ENCODE data around the gene CCSER1. TPM values are rescaled to one million over a fixed set of nuclear protein-coding genes. Genes with fewer than 3 reads are reported as not detected.
"Not testable (repeated sequence)": the region's sequence is repeated elsewhere in the genome, so short reads cannot be mapped to it uniquely, and the experiment has no call there.

The CCSER1 gene
- total RNA-seq, 4 donors from 2014 or later = 3.2 to 17.3 (median 10.2) TPM

DNA sequence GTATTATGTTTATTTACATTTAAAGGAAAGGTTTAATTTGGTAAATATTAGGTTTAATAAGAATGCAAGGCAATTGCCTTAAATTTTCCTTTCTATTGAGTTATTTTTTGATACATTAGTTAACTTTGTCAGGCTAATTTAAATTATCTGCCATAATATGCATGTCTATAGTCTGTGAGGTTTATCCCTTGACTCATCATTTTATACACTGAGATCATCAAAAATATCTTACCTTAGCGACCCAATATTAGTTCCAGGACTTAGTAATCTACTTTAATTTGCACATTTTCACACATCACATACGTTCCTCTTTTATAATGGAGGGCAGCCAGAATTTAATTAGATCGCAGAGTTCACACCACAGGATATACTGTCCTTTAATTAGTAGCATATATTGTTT is 1177.1 kb downstream of the CCSER1 start:
- ATAC-seq (ENCODE audit: low FRiP score) (no peak), DNase-seq (ENCODE audit: low spot score) (no peak)
- TF ChIP-seq, protein P1, sequence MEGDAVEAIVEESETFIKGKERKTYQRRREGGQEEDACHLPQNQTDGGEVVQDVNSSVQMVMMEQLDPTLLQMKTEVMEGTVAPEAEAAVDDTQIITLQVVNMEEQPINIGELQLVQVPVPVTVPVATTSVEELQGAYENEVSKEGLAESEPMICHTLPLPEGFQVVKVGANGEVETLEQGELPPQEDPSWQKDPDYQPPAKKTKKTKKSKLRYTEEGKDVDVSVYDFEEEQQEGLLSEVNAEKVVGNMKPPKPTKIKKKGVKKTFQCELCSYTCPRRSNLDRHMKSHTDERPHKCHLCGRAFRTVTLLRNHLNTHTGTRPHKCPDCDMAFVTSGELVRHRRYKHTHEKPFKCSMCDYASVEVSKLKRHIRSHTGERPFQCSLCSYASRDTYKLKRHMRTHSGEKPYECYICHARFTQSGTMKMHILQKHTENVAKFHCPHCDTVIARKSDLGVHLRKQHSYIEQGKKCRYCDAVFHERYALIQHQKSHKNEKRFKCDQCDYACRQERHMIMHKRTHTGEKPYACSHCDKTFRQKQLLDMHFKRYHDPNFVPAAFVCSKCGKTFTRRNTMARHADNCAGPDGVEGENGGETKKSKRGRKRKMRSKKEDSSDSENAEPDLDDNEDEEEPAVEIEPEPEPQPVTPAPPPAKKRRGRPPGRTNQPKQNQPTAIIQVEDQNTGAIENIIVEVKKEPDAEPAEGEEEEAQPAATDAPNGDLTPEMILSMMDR (IDR thresholded peaks at IDR 0.05) = no peak

DNA sequence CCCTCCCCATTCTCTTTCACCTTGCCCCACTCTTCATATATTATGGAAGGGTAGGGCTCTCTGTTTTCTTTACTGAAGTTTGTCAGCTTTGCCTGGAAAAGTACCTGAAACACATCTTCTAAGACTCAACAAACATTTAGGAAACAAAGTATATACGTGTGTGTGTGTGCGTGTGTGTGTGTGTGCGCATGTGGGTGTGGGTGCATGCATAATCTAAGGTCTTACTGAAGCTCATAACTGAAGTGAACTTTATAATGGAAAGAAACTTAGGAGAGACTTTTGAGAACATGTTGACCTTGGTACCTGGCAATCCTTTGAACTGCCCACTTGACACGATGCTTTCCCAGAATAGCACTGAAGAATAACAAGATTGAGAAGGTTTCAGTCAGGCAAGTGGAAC is 1190.2 kb downstream of the CCSER1 start:
- no peak for DNase-seq (ENCODE audit: low spot score)
- no peak for ATAC-seq (ENCODE audit: low FRiP score)
- TF ChIP-seq, protein P1 (IDR thresholded peaks at IDR 0.05) = no peak

DNA sequence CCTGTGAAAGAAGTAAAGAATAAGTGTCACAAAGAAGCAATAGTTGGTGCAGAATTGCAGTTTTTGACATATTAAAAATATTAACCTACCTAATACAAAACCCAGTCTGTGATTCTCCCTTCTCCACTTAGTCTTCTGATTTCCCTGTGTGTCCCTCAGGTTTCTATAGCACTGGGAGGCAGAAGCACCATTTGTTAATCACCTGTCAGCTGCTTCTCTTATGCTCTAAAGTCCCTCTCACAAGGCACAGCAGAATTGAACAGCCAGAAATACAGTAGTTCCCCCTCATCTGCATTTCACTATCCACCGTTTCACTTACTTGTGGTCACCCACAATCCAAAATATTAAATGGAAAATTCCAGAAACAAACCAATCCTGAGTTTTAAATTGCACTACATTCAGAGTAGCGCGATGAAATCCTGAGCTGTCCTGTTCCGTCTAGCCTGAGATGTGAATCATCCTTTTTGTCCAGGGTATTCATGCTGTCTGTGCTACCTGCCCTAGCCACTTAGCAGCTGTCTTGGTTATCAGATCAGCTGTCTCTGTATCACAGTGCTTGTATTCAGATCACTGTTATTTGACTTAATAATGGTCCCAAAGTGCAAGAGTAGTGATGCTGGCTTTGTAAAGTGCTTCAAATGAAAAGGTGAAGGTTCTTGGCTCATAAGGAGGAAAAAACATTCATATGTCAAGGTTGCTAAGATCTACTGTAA is 1192.5 kb downstream of the CCSER1 start:
- DNase-seq (ENCODE audit: low spot score) (no peak), ATAC-seq (ENCODE audit: low FRiP score) (no peak)
- TF ChIP-seq, protein P1 (IDR thresholded peaks at IDR 0.05) = no peak

DNA sequence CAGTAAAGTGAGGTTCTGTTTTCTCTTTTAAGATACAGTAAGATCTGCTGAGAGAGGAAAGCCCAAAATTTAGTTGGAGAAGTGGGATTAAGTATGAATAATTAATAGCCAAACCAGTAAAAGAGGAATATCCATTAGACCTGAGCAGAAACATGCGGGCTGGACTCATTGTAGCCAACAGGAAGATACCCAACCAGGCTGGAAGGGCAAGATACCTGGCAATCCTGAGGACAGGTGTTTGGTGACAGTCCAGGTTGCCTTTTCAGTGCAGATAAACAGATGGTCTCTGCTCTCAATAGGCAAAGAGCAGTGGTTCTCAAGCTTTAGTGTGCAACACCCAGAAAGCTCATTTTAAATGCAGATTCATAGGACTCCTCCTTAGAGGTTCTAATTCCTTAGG is 1195.8 kb downstream of the CCSER1 start:
- no peak for ATAC-seq (ENCODE audit: low FRiP score)
- TF ChIP-seq, protein P1 (IDR thresholded peaks at IDR 0.05) = no peak
- no peak for DNase-seq (ENCODE audit: low spot score)

DNA sequence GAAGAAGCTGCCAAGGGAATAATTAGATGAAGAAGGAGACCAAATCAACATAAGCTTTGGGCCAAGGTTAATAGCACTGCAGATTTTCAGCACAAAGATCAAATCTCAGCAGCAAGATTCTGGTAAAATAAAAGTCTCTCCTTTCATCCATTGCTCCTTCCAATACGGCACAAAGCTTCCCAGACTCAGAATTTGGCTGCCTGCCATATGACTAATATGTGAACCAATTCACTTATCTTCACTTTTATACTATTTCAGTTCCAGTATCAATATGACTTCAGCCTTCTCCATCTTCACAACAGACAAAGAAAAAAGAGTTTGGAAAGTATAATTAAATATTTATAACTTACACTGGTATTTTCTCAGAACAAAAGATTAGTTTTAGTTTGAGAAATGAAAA is 1198.3 kb downstream of the CCSER1 start:
- DNase-seq (ENCODE audit: low spot score) = no peak
- ATAC-seq (ENCODE audit: low FRiP score) = no peak
- TF ChIP-seq, protein P1 (IDR thresholded peaks at IDR 0.05) = no peak

DNA sequence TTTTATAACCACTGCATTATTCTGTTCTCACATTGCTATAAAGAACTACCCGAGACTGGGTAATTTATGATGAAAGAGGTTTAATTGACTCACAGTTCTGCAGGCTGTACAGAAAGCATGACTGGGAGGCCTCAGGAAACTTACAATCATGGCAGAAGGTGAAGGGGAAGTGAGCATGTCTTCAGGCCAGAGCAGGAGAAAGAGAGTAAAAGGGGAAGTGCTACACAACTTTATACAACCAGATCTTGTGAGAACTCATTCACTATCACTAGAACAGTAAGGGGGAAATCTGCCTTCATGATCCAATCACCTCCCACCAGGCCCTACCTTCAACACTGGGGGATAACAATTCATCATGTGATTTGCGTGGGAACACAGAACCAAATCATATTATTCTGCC is 1199.0 kb downstream of the CCSER1 start:
- not testable (repeated sequence) for DNase-seq (ENCODE audit: low spot score); ATAC-seq (ENCODE audit: low FRiP score)

DNA sequence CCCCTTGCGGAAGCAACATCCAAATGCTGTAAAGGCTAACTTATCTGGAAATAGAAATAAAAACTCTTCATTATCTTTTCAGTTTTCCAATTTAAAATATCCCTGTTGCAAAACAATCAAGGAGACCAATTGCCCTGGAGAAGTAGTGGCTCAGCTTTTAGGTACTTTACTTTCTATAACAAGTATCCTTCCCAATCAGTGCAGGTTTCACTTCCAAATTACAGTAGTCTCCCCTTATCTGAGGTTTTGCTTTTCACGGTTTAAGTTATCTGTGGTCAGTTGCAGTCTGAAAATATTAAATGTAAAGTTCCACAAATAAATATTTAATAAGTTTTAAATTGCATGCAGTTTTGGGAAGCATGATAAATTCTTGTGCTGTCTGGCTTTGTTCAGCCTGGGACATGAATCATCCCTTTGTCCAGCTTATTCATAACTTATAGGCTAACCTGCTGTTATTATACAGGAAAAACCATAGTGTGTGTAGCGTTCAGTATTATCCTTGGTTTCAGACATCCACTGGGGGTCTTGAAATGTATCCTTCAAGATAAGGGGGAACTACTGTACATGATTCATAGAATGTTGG is 1203.5 kb downstream of the CCSER1 start:
- DNase-seq (ENCODE audit: low spot score) = no peak
- ATAC-seq (ENCODE audit: low FRiP score) = no peak
- TF ChIP-seq, protein P1 (IDR thresholded peaks at IDR 0.05) = no peak

Measured in omental fat pad (tissue), 4 donors.